B cell (primary cell): ENCODE data around the gene DHRS4. TPM values are rescaled to one million over a fixed set of nuclear protein-coding genes. Genes with fewer than 3 reads are reported as not detected.

Experiments used
- ATAC-seq: fragments of 200-7000 bp; cut with Tn5 transposase; one replicate; pipeline ENCODE4 v1.10.0; 2021; ENCODE audit warnings: low read depth, mild to moderate bottlenecking, moderate number of reproducible peaks, moderate library complexity
- CTCF ChIA-PET: fragments of 350-600 bp; sonication (Branson Sonifier 250); formaldehyde crosslinking; loops from one replicate; lab custom pipeline; 2021; ENCODE audit warnings: antibody characterized with exemption, inconsistent platforms; lab: Charles Lee
- POLR2A ChIA-PET: fragments of 350-600 bp; sonication (Branson Sonifier 250); formaldehyde crosslinking; loops from one replicate; lab custom pipeline; 2021; ENCODE audit warnings: antibody characterized with exemption; lab: Charles Lee
- DNase-seq: peaks from one replicate; pipeline ENCODE4 v3.0.0; 2013
- H2AFZ ChIP-seq: 2 replicates; pipeline ENCODE4 v1.6.1; 2012; ENCODE audit warnings: mild to moderate bottlenecking, low read depth, low read length; ENCODE audit not compliant: insufficient read depth, poor library complexity, severe bottlenecking
- H3K27ac ChIP-seq, 2 donors: 1 replicate in 1 of 2; 2 replicates in 1 of 2; pipeline ENCODE4 v1.5.1; 2012 to 2013; ENCODE audit warnings: low read length in 2 of 2, mild to moderate bottlenecking in 2 of 2, moderate library complexity in 1 of 2
- H3K27me3 ChIP-seq, 4 experiments: fragments of 200-600 bp in 1 of 4; sonication (generic) in 1 of 4; replicated peaks in 1 of 4; 1 replicate in 2 of 4; 2 replicates in 2 of 4; pipeline versions ENCODE4 v1.6.1 to v1.7.0; 2013 to 2016; ENCODE audit warnings: low read length in 3 of 4, mild to moderate bottlenecking in 2 of 4, mixed read lengths in 1 of 4, moderate library complexity in 1 of 4; ENCODE audit not compliant: insufficient read depth in 4 of 4, control insufficient read depth in 3 of 4; ENCODE audit errors: control extremely low read depth in 1 of 4
- H3K36me3 ChIP-seq, 2 experiments: replicated peaks in 1 of 2; 1 replicate in 1 of 2; 2 replicates in 1 of 2; pipeline versions ENCODE4 v1.6.1 to v1.7.1; 2013; ENCODE audit warnings: low read length in 1 of 2; ENCODE audit not compliant: insufficient read depth in 2 of 2, control insufficient read depth in 1 of 2; ENCODE audit errors: control extremely low read depth in 1 of 2, extremely low read depth in 1 of 2
- H3K4me1 ChIP-seq, 2 donors: fragments of 200-600 bp in 1 of 2; sonication (generic) in 1 of 2; 1 replicate in 1 of 2; 2 replicates in 1 of 2; pipeline versions ENCODE4 v1.5.1 to v1.6.1; 2013 to 2017; ENCODE audit warnings: low read length in 2 of 2; ENCODE audit not compliant: control insufficient read depth in 2 of 2, insufficient read depth in 2 of 2
- H3K4me2 ChIP-seq: replicated peaks from 2 replicates; pipeline ENCODE3; 2012; ENCODE audit warnings: mild to moderate bottlenecking, low read depth, low read length; ENCODE audit not compliant: poor library complexity, severe bottlenecking
- H3K4me3 ChIP-seq, 5 experiments: fragments of 200-600 bp in 1 of 5; sonication (generic) in 1 of 5; 1 replicate in 3 of 5; 2 replicates in 2 of 5; pipeline versions ENCODE4 v1.5.1 to v1.7.0; 2011 to 2016; ENCODE audit warnings: low read length in 4 of 5, mild to moderate bottlenecking in 4 of 5, low read depth in 2 of 5, control low read depth in 1 of 5, moderate library complexity in 1 of 5; ENCODE audit not compliant: insufficient read depth in 1 of 5; ENCODE audit errors: control extremely low read depth in 1 of 5, extremely low read depth in 1 of 5
- H3K79me2 ChIP-seq: fragments of 200-600 bp; sonication (generic); one replicate; pipeline ENCODE4 v1.6.0; 2016; ENCODE audit warnings: low read length; ENCODE audit not compliant: control insufficient read depth, insufficient read depth
- H3K9ac ChIP-seq: fragments of 200-600 bp; sonication (generic); 2 replicates; pipeline ENCODE4 v1.6.1; 2017; ENCODE audit warnings: mild to moderate bottlenecking, low read length, moderate library complexity
- H3K9me3 ChIP-seq, 3 donors: one replicate each; pipeline versions ENCODE4 v1.6.1 to v1.7.1; 2013; ENCODE audit warnings: low read length in 2 of 3; ENCODE audit not compliant: control insufficient read depth in 2 of 3, insufficient read depth in 1 of 3; ENCODE audit errors: control extremely low read depth in 1 of 3
- H4K20me1 ChIP-seq: 2 replicates; pipeline ENCODE4 v1.6.0; 2012; ENCODE audit warnings: mild to moderate bottlenecking, low read length; ENCODE audit not compliant: insufficient read depth, control insufficient read depth, poor library complexity, severe bottlenecking
- H3K27ac Mint-ChIP-seq: one replicate; pipeline ENCODE4 v1.8.0; 2021; ENCODE audit warnings: mixed read lengths
- H3K27me3 Mint-ChIP-seq: one replicate; pipeline ENCODE4 v1.8.0; 2021; ENCODE audit warnings: mixed read lengths
- H3K4me1 Mint-ChIP-seq: one replicate; pipeline ENCODE4 v1.8.0; 2021; ENCODE audit warnings: mixed read lengths
- H3K4me3 Mint-ChIP-seq: one replicate; pipeline ENCODE4 v1.8.0; 2021; ENCODE audit warnings: mixed read lengths
- H3K9me3 Mint-ChIP-seq: one replicate; pipeline ENCODE4 v1.8.0; 2022; ENCODE audit warnings: mixed read lengths; ENCODE audit not compliant: insufficient read depth
- CTCF ChIP-seq: fragments of 200-600 bp; IDR thresholded peaks from one replicate; pipeline ENCODE4 v1.8.0; 2022; ENCODE audit warnings: antibody characterized with exemption, mild to moderate bottlenecking
- EZH2 ChIP-seq: IDR thresholded peaks from 2 replicates; pipeline ENCODE4 v1.6.1; 2012; ENCODE audit warnings: borderline replicate concordance, low read depth, mild to moderate bottlenecking, moderate library complexity, low read length; ENCODE audit not compliant: insufficient read depth, poor library complexity, severe bottlenecking
- WGBS: methylation state at CpG from one replicate; pipeline ENCODE4 v1.1.5; 2013; ENCODE audit warnings: missing lambda C conversion rate; ENCODE audit not compliant: insufficient coverage; 5-methylcytosine and 5-hydroxymethylcytosine counted together
- intact Hi-C: fragments of 100-400 bp; cut with micrococcal nuclease; formaldehyde crosslinking; loops from one replicate; pipeline ENCODE4 v1.10.0; 2022
- polyA plus RNA-seq: library from polyadenylated mRNA; depleted of rRNA; stranded (reverse); fragments of >200 nt; gene quantifications from 2 replicates; pipeline ENCODE4 v1.2.3, GENCODE V29; 2012
- total RNA-seq, 2 donors: library from RNA; stranded (reverse); fragments of 120-200 nt in 1 of 2; gene quantifications; 1 replicate in 1 of 2; 2 replicates in 1 of 2; pipeline versions ENCODE4 v1.2.3 to v1.2.4, GENCODE V29; 2013 to 2022

DHRS4 gene
- total and polyA plus RNA-seq, 2 donors (not counting 1 experiment from before 2014, with no cell fraction given), result 15.6 to 16.2 TPM

GRCh38 chr14:23932639-23933038, 20.9 kb upstream of the DHRS4 start:
- Histone ChIP-seq H3K27ac (no peak overlapping the region), H3K4me3 (no peak overlapping the region), H3K9ac (no peak overlapping the region), H3K36me3 (no peaks in the 10 kb centered on the region), H4K20me1 (no peaks in the 10 kb centered on the region), H3K4me2 (no peak overlapping the region), H3K9me3 (peaks cover 0 to 3% (median 0%) of the 10 kb centered on the region in 3 donors), H3K79me2 (no peaks in the 10 kb centered on the region), H3K4me1 (no peaks in the 10 kb centered on the region), H2AFZ (no peak overlapping the region), H3K27me3 (no peaks in the 10 kb centered on the region)
- 59% methylated on average over 2 of the region's 3 CpGs for WGBS
- ATAC-seq (no peak), DNase-seq (no peak)
- Mint-ChIP-seq H3K4me3 (no peak overlapping the region), H3K27me3 (peaks cover 5% of the 10 kb centered on the region), H3K27ac (no peak overlapping the region), H3K4me1 (no peaks in the 10 kb centered on the region), H3K9me3 (no peaks in the 10 kb centered on the region)
- intact Hi-C loops, result no loop called here
- no peak for TF ChIP-seq EZH2
- no peak for TF ChIP-seq CTCF
- ChIA-PET POLR2A (no interaction called here), CTCF (interaction anchor here (2.1 kb wide), 1 partner anchor 10 kb away, joined by 6 read pairs; no protein-coding TSS in a partner anchor)

- H4K20me1 ChIP-seq, result no peaks in the 10 kb centered on the region
- ATAC-seq (no peak), DNase-seq (no peak)
- H3K9me3 ChIP-seq, result peaks cover 0 to 3% (median 0%) of the 10 kb centered on the region in 3 donors
- no peak overlapping the region for H3K27ac ChIP-seq
- no peaks in the 10 kb centered on the region for H3K27me3 ChIP-seq
- TF ChIP-seq EZH2, result no peak
- no peak for TF ChIP-seq CTCF
- Mint-ChIP-seq H3K27me3 (peaks cover 5% of the 10 kb centered on the region), H3K9me3 (no peaks in the 10 kb centered on the region), H3K27ac (no peak overlapping the region), H3K4me1 (no peaks in the 10 kb centered on the region), H3K4me3 (no peak overlapping the region)
- no peaks in the 10 kb centered on the region for H3K36me3 ChIP-seq
- WGBS, result 89% methylated on average over 3 of the region's 4 CpGs
- no peak overlapping the region for H3K4me2 ChIP-seq
- intact Hi-C loops, result no loop called here
- no peak overlapping the region for H3K4me3 ChIP-seq
- CTCF ChIA-PET, result interaction anchor here (1.3 to 2.1 kb wide), 2 partner anchors 10 to 20 kb away, joined by 3 to 6 read pairs; partner anchors contain the start of gene DHRS4
- POLR2A ChIA-PET, result no interaction called here
- H3K4me1 ChIP-seq, result no peaks in the 10 kb centered on the region
- H3K79me2 ChIP-seq, result no peaks in the 10 kb centered on the region
- no peak overlapping the region for H2AFZ ChIP-seq
- no peak overlapping the region for H3K9ac ChIP-seq
These were observed 20.3 kb upstream of the DHRS4 start for GRCh38 chr14:23933108-23933741.
